HEK293 (cell line): ENCODE measurements around the gene BCAS2.

Experiments used
- CTCF ChIA-PET: fragments of 350-600 bp; formaldehyde crosslinking; extraction: SDS; loops from one replicate; lab custom pipeline; 2021; ENCODE audit warnings: antibody characterized with exemption; lab: Yijun Ruan, JAX
- POLR2A ChIA-PET: fragments of 300-600 bp; formaldehyde crosslinking; extraction: SDS; loops from one replicate; lab custom pipeline; 2020; ENCODE audit warnings: antibody characterized with exemption, inconsistent platforms; lab: Yijun Ruan, JAX
- H3K27ac ChIP-seq: fragments of 200-500 bp; sonication (Bioruptor generic); 2 replicates; pipeline ENCODE4 v1.5.1; 2014; ENCODE audit warnings: low read depth, low read length, control low read depth, inconsistent platforms; ENCODE audit errors: extremely low read depth
- H3K36me3 ChIP-seq, 2 experiments: fragments of 200-500 bp in 1 of 2; sonication (Bioruptor generic) in 1 of 2; 1 replicate in 1 of 2; 2 replicates in 1 of 2; pipeline ENCODE4 v1.5.1; 2014 to 2017; ENCODE audit warnings: inconsistent platforms in 2 of 2, low read length in 2 of 2; ENCODE audit not compliant: control insufficient read depth in 2 of 2, insufficient read depth in 1 of 2
- H3K4me1 ChIP-seq: fragments of 200-500 bp; sonication (Bioruptor generic); 2 replicates; pipeline ENCODE4 v1.5.1; 2014; ENCODE audit warnings: mild to moderate bottlenecking, low read length, inconsistent platforms; ENCODE audit not compliant: control insufficient read depth, insufficient read depth
- H3K4me3 ChIP-seq: 2 replicates; pipeline ENCODE4 v1.5.1; 2011; ENCODE audit warnings: low read depth, mild to moderate bottlenecking, control low read depth, low read length, moderate library complexity
- H3K9me3 ChIP-seq: fragments of 200-500 bp; sonication (Bioruptor generic); 2 replicates; pipeline ENCODE4 v1.5.1; 2014; ENCODE audit warnings: low read depth, low read length, inconsistent platforms; ENCODE audit not compliant: control insufficient read depth, insufficient read depth
- ELK4 ChIP-seq: IDR thresholded peaks from 2 replicates; pipeline ENCODE4 v1.6.1; 2011; ENCODE audit warnings: mild to moderate bottlenecking, low read depth, low read length, borderline replicate concordance
- KLF17 ChIP-seq: fragments of 450-650 bp; formaldehyde crosslinking; IDR thresholded peaks from 2 replicates; pipeline ENCODE4 v1.5.1; 2016; ENCODE audit warnings: missing biosample characterization, missing genetic modification characterization
- KLF8 ChIP-seq: fragments of 450-650 bp; formaldehyde crosslinking; IDR thresholded peaks from 2 replicates; pipeline ENCODE4 v1.5.1; 2016; ENCODE audit warnings: missing biosample characterization, missing genetic modification characterization
- OVOL3 ChIP-seq: fragments of 450-650 bp; formaldehyde crosslinking; IDR thresholded peaks from 2 replicates; pipeline ENCODE4 v1.5.1; 2016; ENCODE audit warnings: missing biosample characterization, missing genetic modification characterization
- PRDM1 ChIP-seq: fragments of 450-650 bp; formaldehyde crosslinking; IDR thresholded peaks from 2 replicates; pipeline ENCODE4; 2016; ENCODE audit warnings: missing biosample characterization, missing genetic modification characterization
- YY1 ChIP-seq: fragments of 450-650 bp; formaldehyde crosslinking; IDR thresholded peaks from 2 replicates; pipeline ENCODE4 v1.5.1; 2018; ENCODE audit warnings: missing biosample characterization, missing genetic modification characterization
- ZBTB44 ChIP-seq: fragments of 450-650 bp; IDR thresholded peaks from 2 replicates; pipeline ENCODE4 v1.5.1; 2018; ENCODE audit warnings: missing biosample characterization, mild to moderate bottlenecking, missing genetic modification characterization
- ZNF121 ChIP-seq: fragments of 450-650 bp; formaldehyde crosslinking; IDR thresholded peaks from 2 replicates; pipeline ENCODE4 v1.5.1; 2016; ENCODE audit warnings: missing biosample characterization, missing genetic modification characterization
- ZNF155 ChIP-seq: fragments of 450-650 bp; formaldehyde crosslinking; IDR thresholded peaks from 2 replicates; pipeline ENCODE4 v1.5.1; 2016; ENCODE audit warnings: missing biosample characterization, missing genetic modification characterization
- ZNF157 ChIP-seq: fragments of 450-650 bp; formaldehyde crosslinking; IDR thresholded peaks from 2 replicates; pipeline ENCODE4 v1.5.1; 2016; ENCODE audit warnings: missing biosample characterization, missing genetic modification characterization
- ZNF175 ChIP-seq: fragments of 450-650 bp; formaldehyde crosslinking; IDR thresholded peaks from 2 replicates; pipeline ENCODE4 v1.5.1; 2016; ENCODE audit warnings: missing biosample characterization, missing genetic modification characterization
- ZNF184 ChIP-seq: fragments of 450-650 bp; IDR thresholded peaks from 2 replicates; pipeline ENCODE4 v1.5.1; 2018; ENCODE audit warnings: missing biosample characterization, mild to moderate bottlenecking, missing genetic modification characterization
- ZNF19 ChIP-seq: fragments of 450-650 bp; formaldehyde crosslinking; IDR thresholded peaks from 2 replicates; pipeline ENCODE4; 2016; ENCODE audit warnings: missing biosample characterization, missing genetic modification characterization, low read depth
- ZNF335 ChIP-seq: fragments of 450-650 bp; formaldehyde crosslinking; conservative IDR thresholded peaks from 2 replicates; pipeline ENCODE4 v1.5.1; 2016; ENCODE audit warnings: missing biosample characterization, missing genetic modification characterization
- ZNF350 ChIP-seq: fragments of 450-650 bp; formaldehyde crosslinking; IDR thresholded peaks from 2 replicates; pipeline ENCODE4 v1.5.0; 2017; ENCODE audit warnings: missing biosample characterization, mild to moderate bottlenecking, missing genetic modification characterization
- ZNF404 ChIP-seq: fragments of 450-650 bp; formaldehyde crosslinking; IDR thresholded peaks from 2 replicates; pipeline ENCODE4 v1.5.1; 2017; ENCODE audit warnings: missing biosample characterization, missing genetic modification characterization
- ZNF433 ChIP-seq: fragments of 450-650 bp; formaldehyde crosslinking; IDR thresholded peaks from 2 replicates; pipeline ENCODE4 v1.5.1; 2016; ENCODE audit warnings: missing biosample characterization, missing genetic modification characterization, low read depth
- ZNF555 ChIP-seq: fragments of 450-650 bp; formaldehyde crosslinking; conservative IDR thresholded peaks from 2 replicates; pipeline ENCODE4 v1.5.1; 2017; ENCODE audit warnings: missing biosample characterization, mild to moderate bottlenecking, missing genetic modification characterization, inconsistent platforms
- ZNF561 ChIP-seq: fragments of 450-650 bp; IDR thresholded peaks from 2 replicates; pipeline ENCODE4 v1.5.1; 2018; ENCODE audit warnings: missing biosample characterization, missing genetic modification characterization, borderline replicate concordance
- ZNF585B ChIP-seq: fragments of 450-650 bp; formaldehyde crosslinking; IDR thresholded peaks from 2 replicates; pipeline ENCODE4 v1.5.1; 2016; ENCODE audit warnings: missing biosample characterization, missing genetic modification characterization
- ZNF596 ChIP-seq: fragments of 450-650 bp; IDR thresholded peaks from 2 replicates; pipeline ENCODE4 v1.5.0; 2018; ENCODE audit warnings: missing biosample characterization, mild to moderate bottlenecking, missing genetic modification characterization, moderate library complexity
- ZNF830 ChIP-seq: fragments of 450-650 bp; IDR thresholded peaks from 2 replicates; pipeline ENCODE4 v1.5.0; 2018; ENCODE audit warnings: missing biosample characterization, missing genetic modification characterization, low read depth, mild to moderate bottlenecking, moderate library complexity
- ZSCAN16 ChIP-seq: fragments of 450-650 bp; formaldehyde crosslinking; IDR thresholded peaks from 2 replicates; pipeline ENCODE4 v1.5.1; 2016; ENCODE audit warnings: missing biosample characterization, missing genetic modification characterization
- TF ChIP-seq, protein P1 (sequence below): fragments of 450-650 bp; formaldehyde crosslinking; IDR thresholded peaks from 2 replicates; pipeline ENCODE4 v1.5.1; 2016; ENCODE audit warnings: missing biosample characterization, missing genetic modification characterization
- TF ChIP-seq, protein P2 (sequence below): fragments of 450-650 bp; formaldehyde crosslinking; IDR thresholded peaks from 2 replicates; pipeline ENCODE4 v1.5.1; 2017; ENCODE audit warnings: missing biosample characterization, mild to moderate bottlenecking, missing genetic modification characterization, moderate library complexity

The BCAS2 gene

GRCh38 chr1:114552106-114552639, 29.2 kb downstream of the BCAS2 start:
- no peaks in the 10 kb centered on the region for H3K36me3 ChIP-seq
- no peak overlapping the region for H3K4me3 ChIP-seq
- CTCF ChIA-PET: no interaction called here
- H3K27ac ChIP-seq: no peak overlapping the region
- POLR2A ChIA-PET: no interaction called here
- TF ChIP-seq ZNF175 (tag by site-specific recombination) (no peak), KLF17 (tag by site-specific recombination) (no peak), ZNF157 (tag by site-specific recombination) (no peak), PRDM1 (tag by site-specific recombination) (peak; percentile 87), ZNF19 (tag by site-specific recombination) (no peak)
- no peaks in the 10 kb centered on the region for H3K9me3 ChIP-seq
- H3K4me1 ChIP-seq: no peaks in the 10 kb centered on the region

DNA sequence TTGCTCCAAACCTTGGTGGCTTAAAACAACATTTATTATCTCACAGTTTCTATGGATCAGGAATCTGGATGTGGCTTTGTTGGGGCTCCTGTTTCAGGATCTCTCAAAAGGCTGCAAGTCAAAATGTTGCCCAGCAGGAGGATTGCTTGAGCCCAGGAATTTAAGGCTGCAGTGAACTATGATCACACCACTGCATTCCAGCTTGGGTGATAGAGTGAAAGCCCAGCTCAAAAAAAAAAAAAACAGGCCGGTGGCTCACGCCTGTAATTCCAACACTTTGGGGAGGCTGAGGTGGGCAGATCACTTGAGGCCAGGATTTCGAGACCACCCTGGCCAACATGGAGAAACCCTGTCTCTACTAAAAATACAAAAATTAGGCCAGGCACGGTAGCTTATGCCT, 30.0 kb downstream of the BCAS2 start:
- CTCF ChIA-PET: no interaction called here
- TF ChIP-seq ZNF350 (tag by site-specific recombination) (no peak), ZNF585B (tag by site-specific recombination) (no peak), ZNF433 (tag by site-specific recombination) (no peak), ZBTB44 (no peak), YY1 (tag by site-specific recombination) (no peak), ZNF555 (tag by site-specific recombination) (no peak), ZSCAN16 (tag by site-specific recombination) (no peak), ZNF596 (tag by site-specific recombination) (no peak), ZNF155 (tag by site-specific recombination) (no peak), ZNF184 (tag by site-specific recombination) (no peak), ELK4 (no peak), KLF8 (tag by site-specific recombination) (no peak), ZNF404 (tag by site-specific recombination) (no peak), OVOL3 (no peak), ZNF335 (tag by site-specific recombination) (no peak), ZNF121 (tag by site-specific recombination) (no peak), ZNF561 (no peak), ZNF830 (tag by site-specific recombination) (no peak)
- TF ChIP-seq, protein P1, sequence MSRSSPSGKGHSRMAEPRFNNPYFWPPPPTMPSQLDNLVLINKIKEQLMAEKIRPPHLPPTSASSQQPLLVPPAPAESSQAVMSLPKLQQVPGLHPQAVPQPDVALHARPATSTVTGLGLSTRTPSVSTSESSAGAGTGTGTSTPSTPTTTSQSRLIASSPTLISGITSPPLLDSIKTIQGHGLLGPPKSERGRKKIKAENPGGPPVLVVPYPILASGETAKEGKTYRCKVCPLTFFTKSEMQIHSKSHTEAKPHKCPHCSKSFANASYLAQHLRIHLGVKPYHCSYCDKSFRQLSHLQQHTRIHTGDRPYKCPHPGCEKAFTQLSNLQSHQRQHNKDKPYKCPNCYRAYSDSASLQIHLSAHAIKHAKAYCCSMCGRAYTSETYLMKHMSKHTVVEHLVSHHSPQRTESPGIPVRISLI: no peak
- TF ChIP-seq, protein P2, sequence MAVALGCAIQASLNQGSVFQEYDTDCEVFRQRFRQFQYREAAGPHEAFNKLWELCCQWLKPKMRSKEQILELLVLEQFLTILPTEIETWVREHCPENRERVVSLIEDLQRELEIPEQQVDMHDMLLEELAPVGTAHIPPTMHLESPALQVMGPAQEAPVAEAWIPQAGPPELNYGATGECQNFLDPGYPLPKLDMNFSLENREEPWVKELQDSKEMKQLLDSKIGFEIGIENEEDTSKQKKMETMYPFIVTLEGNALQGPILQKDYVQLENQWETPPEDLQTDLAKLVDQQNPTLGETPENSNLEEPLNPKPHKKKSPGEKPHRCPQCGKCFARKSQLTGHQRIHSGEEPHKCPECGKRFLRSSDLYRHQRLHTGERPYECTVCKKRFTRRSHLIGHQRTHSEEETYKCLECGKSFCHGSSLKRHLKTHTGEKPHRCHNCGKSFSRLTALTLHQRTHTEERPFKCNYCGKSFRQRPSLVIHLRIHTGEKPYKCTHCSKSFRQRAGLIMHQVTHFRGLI (tag by site-specific recombination): no peak
- TF ChIP-seq, all 188 proteins: peak for 0
- POLR2A ChIA-PET: interaction anchor here (0.6 kb wide), 1 partner anchor 1843 kb away, joined by 3 read pairs; no protein-coding TSS in a partner anchor

More for the DNA sequence above, 30.0 kb downstream of the BCAS2 start:
- Histone ChIP-seq H3K4me1 (no peaks in the 10 kb centered on the region), H3K4me3 (no peak overlapping the region), H3K9me3 (no peaks in the 10 kb centered on the region), H3K27ac (no peak overlapping the region), H3K36me3 (no peaks in the 10 kb centered on the region)
